Left renal pelvis (tissue), 4 donors: ENCODE data around the gene USP17L17. TPM values are rescaled to one million over a fixed set of nuclear protein-coding genes. Genes with fewer than 3 reads are reported as not detected.
"Not testable (repeated sequence)": the region's sequence is repeated elsewhere in the genome, so short reads cannot be mapped to it uniquely, and the experiment has no call there.

Experiments used
- DNase-seq, 4 donors: peaks; one replicate each; pipeline ENCODE4 v3.0.0-alpha.2; 2013; ENCODE audit warnings: low read depth in 4 of 4, low spot score in 3 of 4
- polyA plus RNA-seq, 4 donors: library from polyadenylated mRNA; unstranded; fragments of 120-200 nt; gene quantifications; one replicate each; pipeline ENCODE4 v1.2.1, GENCODE V29; 2013; ENCODE audit not compliant: insufficient read length in 4 of 4

Gene USP17L17, protein sequence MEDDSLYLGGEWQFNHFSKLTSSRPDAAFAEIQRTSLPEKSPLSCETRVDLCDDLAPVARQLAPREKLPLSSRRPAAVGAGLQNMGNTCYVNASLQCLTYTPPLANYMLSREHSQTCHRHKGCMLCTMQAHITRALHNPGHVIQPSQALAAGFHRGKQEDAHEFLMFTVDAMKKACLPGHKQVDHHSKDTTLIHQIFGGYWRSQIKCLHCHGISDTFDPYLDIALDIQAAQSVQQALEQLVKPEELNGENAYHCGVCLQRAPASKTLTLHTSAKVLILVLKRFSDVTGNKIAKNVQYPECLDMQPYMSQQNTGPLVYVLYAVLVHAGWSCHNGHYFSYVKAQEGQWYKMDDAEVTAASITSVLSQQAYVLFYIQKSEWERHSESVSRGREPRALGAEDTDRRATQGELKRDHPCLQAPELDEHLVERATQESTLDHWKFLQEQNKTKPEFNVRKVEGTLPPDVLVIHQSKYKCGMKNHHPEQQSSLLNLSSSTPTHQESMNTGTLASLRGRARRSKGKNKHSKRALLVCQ
- polyA plus RNA-seq: not detected

DNA sequence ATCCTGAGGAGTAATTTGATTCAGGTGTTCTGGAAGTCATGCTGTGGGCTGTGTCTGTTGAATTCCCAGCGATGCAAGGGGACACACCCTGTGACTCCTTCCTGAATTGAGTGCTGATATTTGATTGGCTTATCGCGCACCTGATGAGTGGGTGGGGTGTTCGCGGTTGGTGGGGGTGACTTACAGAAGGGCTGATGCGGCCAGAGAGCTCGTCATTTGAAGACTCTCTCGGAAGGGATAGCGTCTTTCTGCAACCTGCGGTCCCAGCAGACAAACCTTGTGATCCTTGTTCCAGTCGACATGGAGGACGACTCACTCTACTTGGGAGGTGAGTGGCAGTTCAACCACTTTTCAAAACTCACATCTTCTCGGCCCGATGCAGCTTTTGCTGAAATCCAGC lies at the start of gene USP17L17:
USP17L17 (plus strand) TSS at position 301 of the 400 bp plus-strand sequence; CDS start at position 301, 0 bp downstream.
- not testable (repeated sequence) for DNase-seq

- DNase-seq: not testable (repeated sequence)
These were observed 33.3 kb upstream of the USP17L17 start, which contains the start of gene USP17L10 for GRCh38 chr4:9210357-9210756. Gene USP17L10, plus strand, starts transcription at chr4:9210657. Its CDS starts 0 bp downstream, at chr4:9210657.

- DNase-seq: not testable (repeated sequence)
These were observed 29.0 kb upstream of the USP17L17 start for GRCh38 chr4:9214701-9215100.

DNA sequence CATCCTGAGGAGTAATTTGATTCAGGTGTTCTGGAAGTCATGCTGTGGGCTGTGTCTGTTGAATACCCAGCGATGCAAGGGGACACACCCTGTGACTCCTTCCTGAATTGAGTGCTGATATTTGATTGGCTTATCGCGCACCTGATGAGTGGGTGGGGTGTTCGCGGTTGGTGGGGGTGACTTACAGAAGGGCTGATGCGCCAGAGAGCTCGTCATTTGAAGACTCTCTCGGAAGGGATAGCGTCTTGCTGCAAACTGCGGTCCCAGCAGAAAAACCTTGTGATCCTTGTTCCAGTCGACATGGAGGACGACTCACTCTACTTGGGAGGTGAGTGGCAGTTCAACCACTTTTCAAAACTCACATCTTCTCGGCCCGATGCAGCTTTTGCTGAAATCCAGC lies 28.6 kb upstream of the USP17L17 start, which contains the start of gene USP17L11:
USP17L11 (plus strand) TSS at position 301 of the 400 bp plus-strand sequence; CDS start at position 301, 0 bp downstream.
- DNase-seq: not testable (repeated sequence)

DNA sequence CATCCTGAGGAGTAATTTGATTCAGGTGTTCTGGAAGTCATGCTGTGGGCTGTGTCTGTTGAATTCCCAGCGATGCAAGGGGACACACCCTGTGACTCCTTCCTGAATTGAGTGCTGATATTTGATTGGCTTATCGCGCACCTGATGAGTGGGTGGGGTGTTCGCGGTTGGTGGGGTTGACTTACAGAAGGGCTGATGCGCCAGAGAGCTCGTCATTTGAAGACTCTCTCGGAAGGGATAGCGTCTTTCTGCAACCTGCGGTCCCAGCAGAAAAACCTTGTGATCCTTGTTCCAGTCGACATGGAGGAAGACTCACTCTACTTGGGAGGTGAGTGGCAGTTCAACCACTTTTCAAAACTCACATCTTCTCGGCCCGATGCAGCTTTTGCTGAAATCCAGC lies 23.8 kb upstream of the USP17L17 start, which contains the start of gene USP17L12:
USP17L12 (plus strand) TSS at position 301 of the 400 bp plus-strand sequence; CDS start at position 301, 0 bp downstream.
- DNase-seq: not testable (repeated sequence)

GRCh38 chr4:9224596-9224995 lies 19.1 kb upstream of the USP17L17 start, which contains the start of gene USP17L13:
Gene USP17L13, plus strand, starts transcription at chr4:9224896. Its CDS starts 0 bp downstream, at chr4:9224896.
- not testable (repeated sequence) for DNase-seq

GRCh38 chr4:9230249-9230648 lies 13.4 kb upstream of the USP17L17 start:
- not testable (repeated sequence) for DNase-seq

DNA sequence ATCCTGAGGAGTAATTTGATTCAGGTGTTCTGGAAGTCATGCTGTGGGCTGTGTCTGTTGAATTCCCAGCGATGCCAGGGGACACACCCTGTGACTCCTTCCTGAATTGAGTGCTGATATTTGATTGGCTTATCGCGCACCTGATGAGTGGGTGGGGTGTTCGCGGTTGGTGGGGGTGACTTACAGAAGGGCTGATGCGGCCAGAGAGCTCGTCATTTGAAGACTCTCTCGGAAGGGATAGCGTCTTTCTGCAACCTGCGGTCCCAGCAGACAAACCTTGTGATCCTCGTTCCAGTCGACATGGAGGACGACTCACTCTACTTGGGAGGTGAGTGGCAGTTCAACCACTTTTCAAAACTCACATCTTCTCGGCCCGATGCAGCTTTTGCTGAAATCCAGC lies 9.6 kb upstream of the USP17L17 start, which contains the start of gene USP17L15:
USP17L15 (plus strand) TSS at position 301 of the 400 bp plus-strand sequence; CDS start at position 301, 0 bp downstream.
- not testable (repeated sequence) for DNase-seq

GRCh38 chr4:9238461-9238860 lies 5.2 kb upstream of the USP17L17 start:
- not testable (repeated sequence) for DNase-seq

- DNase-seq: not testable (repeated sequence)
These were observed 4.4 kb downstream of the USP17L17 start, which contains the start of gene USP17L18 for GRCh38 chr4:9247953-9248680. Gene USP17L18, plus strand, starts transcription at chr4:9248630. Its CDS starts 0 bp downstream, at chr4:9248630.

- not testable (repeated sequence) for DNase-seq
These were observed 9.4 kb downstream of the USP17L17 start, which contains the start of gene USP17L19 for GRCh38 chr4:9253078-9253477. Gene USP17L19, plus strand, starts transcription at chr4:9253378. Its CDS starts 0 bp downstream, at chr4:9253378.

GRCh38 chr4:9257824-9258223 lies 14.1 kb downstream of the USP17L17 start, which contains the start of gene USP17L20:
Gene USP17L20, plus strand, starts transcription at chr4:9258124. Its CDS starts 0 bp downstream, at chr4:9258124.
- DNase-seq: not testable (repeated sequence)

DNA sequence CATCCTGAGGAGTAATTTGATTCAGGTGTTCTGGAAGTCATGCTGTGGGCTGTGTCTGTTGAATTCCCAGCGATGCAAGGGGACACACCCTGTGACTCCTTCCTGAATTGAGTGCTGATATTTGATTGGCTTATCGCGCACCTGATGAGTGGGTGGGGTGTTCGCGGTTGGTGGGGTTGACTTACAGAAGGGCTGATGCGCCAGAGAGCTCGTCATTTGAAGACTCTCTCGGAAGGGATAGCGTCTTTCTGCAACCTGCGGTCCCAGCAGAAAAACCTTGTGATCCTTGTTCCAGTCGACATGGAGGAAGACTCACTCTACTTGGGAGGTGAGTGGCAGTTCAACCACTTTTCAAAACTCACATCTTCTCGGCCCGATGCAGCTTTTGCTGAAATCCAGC lies 18.9 kb downstream of the USP17L17 start, which contains the start of gene USP17L21:
USP17L21 (plus strand) TSS at position 301 of the 400 bp plus-strand sequence; CDS start at position 301, 0 bp downstream.
- DNase-seq: not testable (repeated sequence)

DNA sequence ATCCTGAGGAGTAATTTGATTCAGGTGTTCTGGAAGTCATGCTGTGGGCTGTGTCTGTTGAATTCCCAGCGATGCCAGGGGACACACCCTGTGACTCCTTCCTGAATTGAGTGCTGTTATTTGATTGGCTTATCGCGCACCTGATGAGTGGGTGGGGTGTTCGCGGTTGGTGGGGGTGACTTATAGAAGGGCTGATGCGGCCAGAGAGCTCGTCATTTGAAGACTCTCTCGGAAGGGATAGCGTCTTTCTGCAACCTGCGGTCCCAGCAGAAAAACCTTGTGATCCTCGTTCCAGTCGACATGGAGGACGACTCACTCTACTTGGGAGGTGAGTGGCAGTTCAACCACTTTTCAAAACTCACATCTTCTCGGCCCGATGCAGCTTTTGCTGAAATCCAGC lies 23.6 kb downstream of the USP17L17 start, which contains the start of gene USP17L22:
USP17L22 (plus strand) TSS at position 301 of the 400 bp plus-strand sequence; CDS start at position 301, 0 bp downstream.
- DNase-seq: not testable (repeated sequence)

DNA sequence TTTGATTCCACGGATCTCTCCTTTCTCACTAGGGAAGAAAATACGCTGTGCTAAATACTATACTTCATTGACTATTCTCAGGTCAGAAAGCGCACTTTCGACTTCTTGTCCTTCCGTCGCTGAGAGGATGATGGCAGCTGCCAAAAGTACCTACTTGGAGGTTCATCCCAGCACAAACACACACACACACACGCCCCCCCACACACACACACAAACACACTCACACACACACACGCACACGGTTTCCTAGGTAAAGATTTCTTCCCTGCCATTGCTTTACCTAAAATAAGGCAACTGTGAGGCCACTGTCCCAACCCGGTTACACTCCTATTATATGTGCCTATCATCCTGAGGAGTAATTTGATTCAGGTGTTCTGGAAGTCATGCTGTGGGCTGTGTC lies 28.0 kb downstream of the USP17L17 start:
- DNase-seq: not testable (repeated sequence)

Other genes starting within 250 kb of the USP17L17 start
- gene FAM90A26, start 73.5 kb upstream of the USP17L17 start, polyA plus RNA-seq: under 1 TPM in 1 of 4 donors, not detected in 3; 0.06 TPM
- gene USP17L10, start 33.2 kb upstream of the USP17L17 start, polyA plus RNA-seq: not detected
- not detected for gene USP17L11, start 28.5 kb upstream of the USP17L17 start, polyA plus RNA-seq
- not detected for gene USP17L12, start 23.7 kb upstream of the USP17L17 start, polyA plus RNA-seq
- not detected for gene USP17L13, start 19.0 kb upstream of the USP17L17 start, polyA plus RNA-seq
- gene USP17L15, start 9.5 kb upstream of the USP17L17 start, polyA plus RNA-seq: not detected
- gene USP17L18, start 4.8 kb downstream of the USP17L17 start, polyA plus RNA-seq: not detected
- not detected for gene USP17L19, start 9.5 kb downstream of the USP17L17 start, polyA plus RNA-seq
- gene USP17L20, start 14.2 kb downstream of the USP17L17 start, polyA plus RNA-seq: not detected
- not detected for gene USP17L21, start 19.0 kb downstream of the USP17L17 start, polyA plus RNA-seq
- gene USP17L22, start 23.7 kb downstream of the USP17L17 start, polyA plus RNA-seq: not detected
- gene USP17L24, start 81.3 kb downstream of the USP17L17 start, polyA plus RNA-seq: not detected
- not detected for gene USP17L25, start 86.0 kb downstream of the USP17L17 start, polyA plus RNA-seq
- gene USP17L26, start 90.8 kb downstream of the USP17L17 start, polyA plus RNA-seq: not detected
- not detected for gene USP17L5, start 95.5 kb downstream of the USP17L17 start, polyA plus RNA-seq
- gene USP17L27, start 100.3 kb downstream of the USP17L17 start, polyA plus RNA-seq: not detected
- not detected for gene USP17L28, start 105.0 kb downstream of the USP17L17 start, polyA plus RNA-seq
- gene USP17L29, start 109.8 kb downstream of the USP17L17 start, polyA plus RNA-seq: not detected
- not detected for gene USP17L30, start 119.2 kb downstream of the USP17L17 start, polyA plus RNA-seq
- gene DEFB131A, start 200.5 kb downstream of the USP17L17 start, polyA plus RNA-seq: not detected